ENCODE measurements around the gene PDE3B.
"Not testable (repeated sequence)": the region's sequence is repeated elsewhere in the genome, so short reads cannot be mapped to it uniquely, and the experiment has no call there.

Gene PDE3B

GRCh38 chr11:14678350-14678749 is 34.7 kb downstream of the PDE3B start:
- DNase-seq: no peak

- no peak for DNase-seq
Observed at GRCh38 chr11:14679662-14680061, 36.1 kb downstream of the PDE3B start.

GRCh38 chr11:14684234-14684915 is 40.8 kb downstream of the PDE3B start:
- not testable (repeated sequence) for DNase-seq

GRCh38 chr11:14687456-14687855 is 43.9 kb downstream of the PDE3B start:
- no peak for DNase-seq

- DNase-seq: no peak
Observed at GRCh38 chr11:14687943-14688627, 44.5 kb downstream of the PDE3B start.

GRCh38 chr11:14695656-14696055 is 52.1 kb downstream of the PDE3B start:
- DNase-seq: not testable (repeated sequence)

- no peak for DNase-seq
Observed at GRCh38 chr11:14698771-14699170, 55.2 kb downstream of the PDE3B start.

GRCh38 chr11:14700593-14700992 is 57.0 kb downstream of the PDE3B start:
- DNase-seq: no peak

- no peak for DNase-seq
Observed at GRCh38 chr11:14702760-14703159, 59.2 kb downstream of the PDE3B start.

GRCh38 chr11:14703731-14704130 is 60.1 kb downstream of the PDE3B start:
- no peak for DNase-seq

GRCh38 chr11:14705067-14705466 is 61.5 kb downstream of the PDE3B start:
- no peak for DNase-seq

GRCh38 chr11:14713496-14714244 is 70.1 kb downstream of the PDE3B start:
- DNase-seq: no peak

GRCh38 chr11:14715669-14716068 is 72.1 kb downstream of the PDE3B start:
- DNase-seq: peak in 1 of 2 experiments; percentile 1

GRCh38 chr11:14722496-14722895 is 78.9 kb downstream of the PDE3B start:
- no peak for DNase-seq

GRCh38 chr11:14725150-14725549 is 81.5 kb downstream of the PDE3B start:
- no peak for DNase-seq

- DNase-seq: no peak
Observed at GRCh38 chr11:14727215-14727614, 83.6 kb downstream of the PDE3B start.

- DNase-seq: no peak
Observed at GRCh38 chr11:14727746-14728145, 84.1 kb downstream of the PDE3B start.

GRCh38 chr11:14740539-14740938 is 96.9 kb downstream of the PDE3B start:
- not testable (repeated sequence) for DNase-seq

- DNase-seq: no peak
Observed at GRCh38 chr11:14741195-14741594, 97.6 kb downstream of the PDE3B start.

- DNase-seq: no peak
Observed at GRCh38 chr11:14742849-14743559, 99.4 kb downstream of the PDE3B start.

- not testable (repeated sequence) for DNase-seq
Observed at GRCh38 chr11:14743667-14744066, 100.1 kb downstream of the PDE3B start.

GRCh38 chr11:14746857-14747395 is 103.3 kb downstream of the PDE3B start:
- DNase-seq: no peak

- no peak for DNase-seq
Observed at GRCh38 chr11:14748090-14748489, 104.5 kb downstream of the PDE3B start.

All from AML-193 (cell line).